ENCODE results near the gene DMRT3.

DNA sequence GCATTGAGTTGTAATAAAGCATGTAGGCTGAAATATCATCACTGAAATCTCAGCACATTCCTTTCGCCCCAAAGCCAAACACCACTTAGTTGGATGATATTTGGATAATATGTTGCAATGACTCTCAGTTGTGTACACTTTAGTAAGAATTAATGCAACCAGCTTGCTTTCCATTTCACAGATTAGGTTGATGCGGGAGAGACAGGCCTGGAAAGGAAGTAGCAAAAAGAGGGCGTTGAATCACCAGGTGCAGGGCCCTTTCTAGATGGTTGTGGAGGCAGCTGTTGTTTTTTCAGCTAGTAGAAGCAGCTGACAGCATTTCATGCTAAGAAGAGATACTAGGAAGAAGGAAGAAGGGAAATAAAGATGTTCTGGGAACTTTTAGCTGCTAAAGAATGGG, 30.9 kb downstream of the DMRT3 start:
- TF ChIP-seq, protein P1, sequence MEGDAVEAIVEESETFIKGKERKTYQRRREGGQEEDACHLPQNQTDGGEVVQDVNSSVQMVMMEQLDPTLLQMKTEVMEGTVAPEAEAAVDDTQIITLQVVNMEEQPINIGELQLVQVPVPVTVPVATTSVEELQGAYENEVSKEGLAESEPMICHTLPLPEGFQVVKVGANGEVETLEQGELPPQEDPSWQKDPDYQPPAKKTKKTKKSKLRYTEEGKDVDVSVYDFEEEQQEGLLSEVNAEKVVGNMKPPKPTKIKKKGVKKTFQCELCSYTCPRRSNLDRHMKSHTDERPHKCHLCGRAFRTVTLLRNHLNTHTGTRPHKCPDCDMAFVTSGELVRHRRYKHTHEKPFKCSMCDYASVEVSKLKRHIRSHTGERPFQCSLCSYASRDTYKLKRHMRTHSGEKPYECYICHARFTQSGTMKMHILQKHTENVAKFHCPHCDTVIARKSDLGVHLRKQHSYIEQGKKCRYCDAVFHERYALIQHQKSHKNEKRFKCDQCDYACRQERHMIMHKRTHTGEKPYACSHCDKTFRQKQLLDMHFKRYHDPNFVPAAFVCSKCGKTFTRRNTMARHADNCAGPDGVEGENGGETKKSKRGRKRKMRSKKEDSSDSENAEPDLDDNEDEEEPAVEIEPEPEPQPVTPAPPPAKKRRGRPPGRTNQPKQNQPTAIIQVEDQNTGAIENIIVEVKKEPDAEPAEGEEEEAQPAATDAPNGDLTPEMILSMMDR (IDR thresholded peaks at IDR 0.05; ENCODE audit: poor library complexity, severe bottlenecking), result no peak
- TF ChIP-seq, protein P2, sequence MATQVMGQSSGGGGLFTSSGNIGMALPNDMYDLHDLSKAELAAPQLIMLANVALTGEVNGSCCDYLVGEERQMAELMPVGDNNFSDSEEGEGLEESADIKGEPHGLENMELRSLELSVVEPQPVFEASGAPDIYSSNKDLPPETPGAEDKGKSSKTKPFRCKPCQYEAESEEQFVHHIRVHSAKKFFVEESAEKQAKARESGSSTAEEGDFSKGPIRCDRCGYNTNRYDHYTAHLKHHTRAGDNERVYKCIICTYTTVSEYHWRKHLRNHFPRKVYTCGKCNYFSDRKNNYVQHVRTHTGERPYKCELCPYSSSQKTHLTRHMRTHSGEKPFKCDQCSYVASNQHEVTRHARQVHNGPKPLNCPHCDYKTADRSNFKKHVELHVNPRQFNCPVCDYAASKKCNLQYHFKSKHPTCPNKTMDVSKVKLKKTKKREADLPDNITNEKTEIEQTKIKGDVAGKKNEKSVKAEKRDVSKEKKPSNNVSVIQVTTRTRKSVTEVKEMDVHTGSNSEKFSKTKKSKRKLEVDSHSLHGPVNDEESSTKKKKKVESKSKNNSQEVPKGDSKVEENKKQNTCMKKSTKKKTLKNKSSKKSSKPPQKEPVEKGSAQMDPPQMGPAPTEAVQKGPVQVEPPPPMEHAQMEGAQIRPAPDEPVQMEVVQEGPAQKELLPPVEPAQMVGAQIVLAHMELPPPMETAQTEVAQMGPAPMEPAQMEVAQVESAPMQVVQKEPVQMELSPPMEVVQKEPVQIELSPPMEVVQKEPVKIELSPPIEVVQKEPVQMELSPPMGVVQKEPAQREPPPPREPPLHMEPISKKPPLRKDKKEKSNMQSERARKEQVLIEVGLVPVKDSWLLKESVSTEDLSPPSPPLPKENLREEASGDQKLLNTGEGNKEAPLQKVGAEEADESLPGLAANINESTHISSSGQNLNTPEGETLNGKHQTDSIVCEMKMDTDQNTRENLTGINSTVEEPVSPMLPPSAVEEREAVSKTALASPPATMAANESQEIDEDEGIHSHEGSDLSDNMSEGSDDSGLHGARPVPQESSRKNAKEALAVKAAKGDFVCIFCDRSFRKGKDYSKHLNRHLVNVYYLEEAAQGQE (IDR thresholded peaks at IDR 0.05; ENCODE audit: borderline replicate concordance), result no peak
- TF ChIP-seq EP300 (conservative IDR thresholded peaks at IDR 0.05; ENCODE audit: poor library complexity, severe bottlenecking), result no peak
- TF ChIP-seq EZH2 (IDR thresholded peaks at IDR 0.05; ENCODE audit: borderline replicate concordance, insufficient read depth, low read length, poor library complexity, severe bottlenecking), result no peak
- no peak for TF ChIP-seq MXI1 (conservative IDR thresholded peaks at IDR 0.05; ENCODE audit: poor library complexity, severe bottlenecking)
- TF ChIP-seq POLR2AphosphoS5 (IDR thresholded peaks at IDR 0.05), result no peak
- no peak for TF ChIP-seq RAD21 (conservative IDR thresholded peaks at IDR 0.05)

Measured in neural cell (in vitro differentiated cells).